GM12878 (cell line): ENCODE data around the gene RAB13. TPM values are rescaled to one million over a fixed set of nuclear protein-coding genes. Genes with fewer than 3 reads are reported as not detected.
A peak's percentile ranks its signal among the peaks of the same experiment; 100 is the strongest.

ENCODE experiments used
- ATAC-seq: fragments of 200-7000 bp; cut with Tn5 transposase; 3 replicates; pipeline ENCODE4 v1.9.1; 2020; ENCODE audit warnings: mild to moderate bottlenecking, moderate library complexity
- BruUV-seq: library from RNA; stranded (reverse); fragments of 400-500 nt; replicated peaks from 2 replicates; lab custom pipeline; 2021; lab: Mats Ljungman, UMichigan
- CTCF ChIA-PET: fragments of 300-600 bp; sonication (Branson Sonifier 250); formaldehyde crosslinking; extraction: SDS; loops from one replicate; lab custom pipeline; 2021; ENCODE audit warnings: inconsistent platforms; lab: Yijun Ruan, JAX
- POLR2A ChIA-PET: fragments of 350-600 bp; formaldehyde crosslinking; extraction: SDS; loops from one replicate; lab custom pipeline; 2021; ENCODE audit warnings: inconsistent platforms; lab: Charles Lee
- RAD21 ChIA-PET: fragments of 300-600 bp; sonication (Branson Sonifier 250); formaldehyde crosslinking; loops from one replicate; lab custom pipeline; 2023; ENCODE audit warnings: antibody characterized with exemption; ENCODE audit not compliant: unreplicated experiment; lab: Charles Lee
- SMC1A ChIA-PET: fragments of 300-600 bp; sonication (Branson Sonifier 250); formaldehyde crosslinking; loops from one replicate; lab custom pipeline; 2023; ENCODE audit not compliant: unreplicated experiment, uncharacterized antibody; lab: Charles Lee
- DNase-seq: peaks from one replicate; pipeline ENCODE4 v3.0.0-alpha.2; 2011; ENCODE audit warnings: low read depth, low spot score
- FAIRE-seq: peaks from 3 replicates; lab custom pipeline; 2011; peaks lifted over from hg19 to GRCh38; lab: Jason Lieb, UNC
- H2AFZ ChIP-seq: 2 replicates; pipeline ENCODE4 v1.6.0; 2011; ENCODE audit warnings: low read depth, low read length, control low read depth; ENCODE audit not compliant: control insufficient read depth
- H3K27ac ChIP-seq: 2 replicates; pipeline ENCODE4 v1.5.1; 2011; ENCODE audit warnings: control low read depth; ENCODE audit not compliant: control insufficient read depth, insufficient read depth
- H3K27me3 ChIP-seq, 2 experiments: replicated peaks in 1 of 2; 2 replicates each; pipeline versions ENCODE4 v1.6.0 to v1.6.1; 2011; ENCODE audit warnings: low read length in 1 of 2; ENCODE audit not compliant: control insufficient read depth in 2 of 2, insufficient read depth in 2 of 2
- H3K36me3 ChIP-seq, 2 experiments: 2 replicates each; pipeline ENCODE4 v1.5.1; 2011; ENCODE audit warnings: low read length in 1 of 2; ENCODE audit not compliant: control insufficient read depth in 2 of 2, insufficient read depth in 2 of 2
- H3K4me1 ChIP-seq: 2 replicates; pipeline ENCODE4 v1.6.1; 2011; ENCODE audit warnings: mild to moderate bottlenecking, low read length, moderate library complexity, mixed read lengths; ENCODE audit not compliant: control insufficient read depth, insufficient read depth
- H3K4me2 ChIP-seq: 2 replicates; pipeline ENCODE4 v1.6.0; 2011; ENCODE audit warnings: control low read depth; ENCODE audit not compliant: control insufficient read depth, insufficient read depth
- H3K4me3 ChIP-seq: fragments of 200-600 bp; sonication (generic); 2 replicates; pipeline ENCODE4 v1.5.1; 2016
- H3K79me2 ChIP-seq: 2 replicates; pipeline ENCODE4 v1.6.0; 2011; ENCODE audit warnings: low read length; ENCODE audit not compliant: control insufficient read depth, insufficient read depth
- H3K9ac ChIP-seq: 2 replicates; pipeline ENCODE4 v1.8.0; 2011; ENCODE audit warnings: low read length, control low read depth, mixed read lengths; ENCODE audit not compliant: control insufficient read depth, insufficient read depth
- H3K9me3 ChIP-seq: replicated peaks from 3 replicates; pipeline ENCODE4 v1.5.1; 2011; ENCODE audit warnings: mild to moderate bottlenecking, low read length; ENCODE audit not compliant: control insufficient read depth, insufficient read depth
- H4K20me1 ChIP-seq: 2 replicates; pipeline ENCODE4 v1.6.0; 2011; ENCODE audit not compliant: control insufficient read depth, insufficient read depth
- ASH2L ChIP-seq: fragments of 300-600, 200-600 bp; sonication (generic); IDR thresholded peaks from 2 replicates; pipeline ENCODE4 v1.6.1; 2017; ENCODE audit warnings: low read depth, mild to moderate bottlenecking, borderline replicate concordance
- ATF3 ChIP-seq: IDR thresholded peaks from 2 replicates; pipeline ENCODE4 v1.6.1; 2011; ENCODE audit warnings: low read depth, mild to moderate bottlenecking, low read length, moderate library complexity, borderline replicate concordance; ENCODE audit errors: extremely low read depth
- ATF7 ChIP-seq: fragments of 450-650 bp; IDR thresholded peaks from 2 replicates; pipeline ENCODE4 v1.6.1; 2016; ENCODE audit warnings: low read depth, mild to moderate bottlenecking
- BCL11A ChIP-seq: IDR thresholded peaks from 2 replicates; pipeline ENCODE4 v1.6.1; 2011; ENCODE audit warnings: low read depth, low read length
- BHLHE40 ChIP-seq, 2 experiments: fragments of 450-650 bp in 1 of 2; IDR thresholded peaks; 2 replicates each; pipeline ENCODE4 v1.6.1; 2011 to 2017; ENCODE audit warnings: low read depth in 2 of 2, borderline replicate concordance in 1 of 2, improper control_type of control experiment in 1 of 2, low read length in 1 of 2, mild to moderate bottlenecking in 1 of 2
- CUX1 ChIP-seq: IDR thresholded peaks from 2 replicates; pipeline ENCODE4 v1.6.1; 2012; ENCODE audit warnings: improper control_type of control experiment, low read depth, low read length; ENCODE audit not compliant: insufficient replicate concordance
- EGR1 ChIP-seq, 2 experiments: IDR thresholded peaks; 1 replicate in 1 of 2; 2 replicates in 1 of 2; pipeline ENCODE4 v1.6.1; 2011 to 2012; ENCODE audit warnings: low read depth in 2 of 2, low read length in 2 of 2, borderline replicate concordance in 1 of 2, mild to moderate bottlenecking in 1 of 2, moderate library complexity in 1 of 2
- IRF3 ChIP-seq: fragments of 450-650 bp; IDR thresholded peaks from 2 replicates; pipeline ENCODE4 v1.6.1; 2014; ENCODE audit warnings: mild to moderate bottlenecking
- MXI1 ChIP-seq: fragments of 150-350 bp; IDR thresholded peaks from 2 replicates; pipeline ENCODE4 v1.6.1; 2011; ENCODE audit warnings: low read depth, mild to moderate bottlenecking, inconsistent platforms, low read length, improper control_type of control experiment
- NFXL1 ChIP-seq: fragments of 450-650 bp; IDR thresholded peaks from 2 replicates; pipeline ENCODE4 v1.6.1; 2017; ENCODE audit warnings: antibody characterized with exemption, mild to moderate bottlenecking, borderline replicate concordance
- RAD21 ChIP-seq: IDR thresholded peaks from 2 replicates; pipeline ENCODE4 v1.6.1; 2011; ENCODE audit warnings: mild to moderate bottlenecking, low read depth, low read length, moderate library complexity; ENCODE audit not compliant: insufficient read depth
- RCOR1 ChIP-seq: conservative IDR thresholded peaks from 2 replicates; pipeline ENCODE4 v1.6.1; 2012; ENCODE audit warnings: low read depth, low read length, improper control_type of control experiment
- RFX5 ChIP-seq: IDR thresholded peaks from 2 replicates; pipeline ENCODE4 v1.6.1; 2011; ENCODE audit warnings: low read depth, low read length, improper control_type of control experiment
- SIN3A ChIP-seq: IDR thresholded peaks from 2 replicates; pipeline ENCODE4 v1.6.1; 2012; ENCODE audit warnings: low read depth, low read length, improper control_type of control experiment
- SREBF2 ChIP-seq: IDR thresholded peaks from 2 replicates; pipeline ENCODE4 v1.6.1; 2012; ENCODE audit warnings: mild to moderate bottlenecking, low read length
- WGBS: methylation state at CpG from one replicate; pipeline ENCODE4 v1.1.6; 2016; ENCODE audit warnings: low lambda C conversion rate; ENCODE audit not compliant: insufficient replicate concordance, insufficient coverage; ENCODE audit errors: missing lambda C conversion rate; 5-methylcytosine and 5-hydroxymethylcytosine counted together
- in situ Hi-C: fragments of 300-500 bp; cut with MboI; formaldehyde crosslinking; loops from 9 replicates; pipeline ENCODE4 v1.14.3; 2018; ENCODE audit warnings: mixed read lengths
- intact Hi-C: fragments of 100-400 bp; cut with micrococcal nuclease; formaldehyde crosslinking; loops from one replicate; pipeline ENCODE4 v1.14.2; 2022; ENCODE audit not compliant: unreplicated experiment
- polyA plus RNA-seq, 11 experiments: library from polyadenylated mRNA; depleted of rRNA in 4 of 11; unstranded in 6 of 11; stranded (reverse) in 5 of 11; fragments of >200 nt; fragmentation: Nextera tagmentation in 4 of 11; fragmentation: Illumina TruSeq in 1 of 11; extraction: Ambion mirVana in 4 of 11; extraction: Trizol in 1 of 11; gene quantifications; 1 replicate in 1 of 11; 2 replicates in 10 of 11; pipeline versions ENCODE4 v1.2.1 to v1.2.3, GENCODE V29; 2011 to 2016; ENCODE audit warnings: inconsistent platforms in 2 of 11, missing spikeins in 2 of 11, low read depth in 1 of 11
- total RNA-seq, 4 experiments: library from RNA; depleted of rRNA in 3 of 4; stranded (reverse); fragments of >200 nt in 3 of 4; fragmentation: Illumina TruSeq in 1 of 4; extraction: Trizol in 1 of 4; gene quantifications; 2 replicates each; pipeline versions ENCODE4 v1.2.1 to v1.2.3, GENCODE V29; 2013 to 2021

RAB13 gene
- total and polyA plus RNA-seq, 10 of the 15 experiments (the other 5 are each of a cell fraction or from before 2014, with no cell fraction given), result 0.75 to 30.7 (median 15.9) TPM

GRCh38 chr1:153958111-153958960, 27.8 kb downstream of the RAB13 start, which contains the start of gene CRTC2:
CRTC2 (minus strand) TSS chr1:153958612; CDS start chr1:153958497, 115 bp downstream.
- Histone ChIP-seq H2AFZ (peak within 1 kb of the TSS; percentile 44), H3K36me3 (peaks cover 17 to 27% of the 10 kb centered on the region in 2 experiments), H3K4me1 (peaks cover 14% of the 10 kb centered on the region; the same call in 1 of the 2 replicates), H3K4me3 (peak within 1 kb of the TSS; percentile 89), H3K79me2 (peaks cover 73% of the 10 kb centered on the region), H3K27me3 (no peaks in the 10 kb centered on the region), H3K27ac (peak within 1 kb of the TSS; percentile 93), H4K20me1 (peaks cover 12% of the 10 kb centered on the region; the same call in 1 of the 2 replicates), H3K9me3 (no peaks in the 10 kb centered on the region), H3K9ac (peak within 1 kb of the TSS; percentile 64), H3K4me2 (peak within 1 kb of the TSS; percentile 96)
- WGBS, result 2% methylated on average over 46 of the region's 75 CpGs
- RAD21 ChIA-PET, result interaction anchor here (0.7 to 2.0 kb wide), 9 partner anchors 9 to 390 kb away, joined by 3 to 10 read pairs (median 4); partner anchors contain the start of genes CREB3L4, DENND4B and JTB
- in situ Hi-C loops, result no loop called here
- FAIRE-seq, result peak; percentile 80
- peak; percentile 91 for DNase-seq
- SMC1A ChIA-PET, result interaction anchor here (0.8 to 6.9 kb wide), 4 partner anchors 9 to 28 kb away, joined by 3 to 31 read pairs (median 6); partner anchors contain the start of genes CREB3L4 and RAB13
- peak; percentile 86 for ATAC-seq
- POLR2A ChIA-PET, result interaction anchor here (0.6 to 5.5 kb wide), 13 partner anchors 8 to 842 kb away, joined by 3 to 38 read pairs (median 4); partner anchors contain the start of genes CREB3L4, DENND4B and JTB
- no TSS peak for BruUV-seq
- intact Hi-C loops, result no loop called here
- CTCF ChIA-PET, result interaction anchor here (0.7 to 5.0 kb wide), 3 partner anchors 12 to 313 kb away, joined by 3 to 27 read pairs (median 3); partner anchors contain the start of gene DENND4B
- TF ChIP-seq ASH2L (no peak), CUX1 (no peak), SREBF2 (no peak), RFX5 (no peak), ATF7 (0 out of 2 replicates have a peak, but pooled peaks have one; percentile 12), EGR1 (IDR thresholded peaks at IDR 0.05; ENCODE audit: borderline replicate concordance in 1 of 2, low read depth in 2 of 2, low read length in 2 of 2) (peak in 1 of 2 experiments; percentile 76; a peak in 1 of 3 replicates), BCL11A (no peak), IRF3 (no peak), MXI1 (peak; percentile 76), BHLHE40 (IDR thresholded peaks at IDR 0.05; ENCODE audit: borderline replicate concordance in 1 of 2, low read depth in 2 of 2, low read length in 1 of 2) (0 out of 4 replicates have a peak, but pooled peaks of 1 of the 2 experiments have one; percentile 6), RAD21 (no peak), NFXL1 (no peak), RCOR1 (no peak), SIN3A (0 out of 2 replicates have a peak, but pooled peaks have one; percentile 37), ATF3 (peak; percentile 59; the same call in 1 of the 2 replicates)
